Glutamatergic neuron (in vitro differentiated cells): ENCODE data around the gene HLA-C. TPM values are rescaled to one million over a fixed set of nuclear protein-coding genes. Genes with fewer than 3 reads are reported as not detected.
"Not testable (repeated sequence)": the region's sequence is repeated elsewhere in the genome, so short reads cannot be mapped to it uniquely, and the experiment has no call there.

Experiments used
- DNase-seq: peaks from one replicate; pipeline ENCODE4 v3.0.0; 2022
- H3K27ac Mint-ChIP-seq: one replicate; pipeline ENCODE4 v1.8.0; 2020; ENCODE audit warnings: mild to moderate bottlenecking, mixed read lengths, inconsistent platforms; ENCODE audit not compliant: unreplicated experiment
- H3K27me3 Mint-ChIP-seq: one replicate; pipeline ENCODE4 v1.8.0; 2020; ENCODE audit warnings: mild to moderate bottlenecking, moderate library complexity, mixed read lengths, inconsistent platforms; ENCODE audit not compliant: unreplicated experiment
- H3K36me3 Mint-ChIP-seq: one replicate; pipeline ENCODE4 v1.8.0; 2020; ENCODE audit warnings: mild to moderate bottlenecking, mixed read lengths, inconsistent platforms; ENCODE audit not compliant: unreplicated experiment
- H3K4me1 Mint-ChIP-seq: one replicate; pipeline ENCODE4 v1.8.0; 2020; ENCODE audit warnings: mild to moderate bottlenecking, low read depth, mixed read lengths, inconsistent platforms; ENCODE audit not compliant: unreplicated experiment
- H3K4me3 Mint-ChIP-seq: one replicate; pipeline ENCODE4 v1.8.0; 2020; ENCODE audit warnings: mild to moderate bottlenecking, mixed read lengths, inconsistent platforms; ENCODE audit not compliant: unreplicated experiment
- H3K9me3 Mint-ChIP-seq: one replicate; pipeline ENCODE4 v1.8.0; 2020; ENCODE audit warnings: mild to moderate bottlenecking, moderate library complexity, mixed read lengths, inconsistent platforms; ENCODE audit not compliant: unreplicated experiment
- total RNA-seq: library from RNA; stranded (reverse); fragmentation: NEBNext Ultra II Directional; extraction: Animal tissue kit (Norgen Biotek cat#: 25700); gene quantifications from one replicate; pipeline ENCODE4 v1.2.1, GENCODE V29; 2021; ENCODE audit not compliant: unreplicated experiment
- TF ChIP-seq, protein P1 (sequence below): fragments of 200-600 bp; sonication (generic); IDR thresholded peaks from one replicate; pipeline ENCODE4 v1.5.0; 2021; ENCODE audit not compliant: partially characterized antibody, unreplicated experiment

The HLA-C gene
- total RNA-seq, 1 donor from 2014 or later, result 13.7 TPM

DNA sequence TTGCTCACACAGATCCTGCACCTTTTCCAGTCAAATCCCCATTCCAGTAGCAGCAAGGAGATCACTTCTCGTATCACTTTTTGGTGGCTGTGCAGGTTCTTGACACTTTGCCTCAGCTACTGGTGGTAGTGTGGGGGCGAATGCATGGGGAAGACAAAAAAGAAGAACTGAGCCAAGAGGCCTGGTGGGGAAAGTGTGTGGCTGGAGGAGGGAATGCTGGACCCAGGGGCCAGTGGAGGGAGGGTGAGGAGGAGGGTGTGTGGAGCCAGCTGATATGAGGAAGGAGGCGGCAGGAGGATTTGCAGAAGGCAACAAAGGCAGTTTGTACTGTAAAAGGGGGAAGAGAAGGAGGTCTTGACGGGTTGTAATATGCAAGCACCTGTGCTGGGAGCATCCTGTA, 15.7 kb upstream of the HLA-C start:
- Mint-ChIP-seq H3K27ac (no peak overlapping the region), H3K27me3 (peaks cover 1% of the 10 kb centered on the region), H3K4me3 (no peak overlapping the region), H3K36me3 (no peaks in the 10 kb centered on the region), H3K4me1 (no peaks in the 10 kb centered on the region), H3K9me3 (no peaks in the 10 kb centered on the region)
- DNase-seq, result no peak
- TF ChIP-seq, protein P1, sequence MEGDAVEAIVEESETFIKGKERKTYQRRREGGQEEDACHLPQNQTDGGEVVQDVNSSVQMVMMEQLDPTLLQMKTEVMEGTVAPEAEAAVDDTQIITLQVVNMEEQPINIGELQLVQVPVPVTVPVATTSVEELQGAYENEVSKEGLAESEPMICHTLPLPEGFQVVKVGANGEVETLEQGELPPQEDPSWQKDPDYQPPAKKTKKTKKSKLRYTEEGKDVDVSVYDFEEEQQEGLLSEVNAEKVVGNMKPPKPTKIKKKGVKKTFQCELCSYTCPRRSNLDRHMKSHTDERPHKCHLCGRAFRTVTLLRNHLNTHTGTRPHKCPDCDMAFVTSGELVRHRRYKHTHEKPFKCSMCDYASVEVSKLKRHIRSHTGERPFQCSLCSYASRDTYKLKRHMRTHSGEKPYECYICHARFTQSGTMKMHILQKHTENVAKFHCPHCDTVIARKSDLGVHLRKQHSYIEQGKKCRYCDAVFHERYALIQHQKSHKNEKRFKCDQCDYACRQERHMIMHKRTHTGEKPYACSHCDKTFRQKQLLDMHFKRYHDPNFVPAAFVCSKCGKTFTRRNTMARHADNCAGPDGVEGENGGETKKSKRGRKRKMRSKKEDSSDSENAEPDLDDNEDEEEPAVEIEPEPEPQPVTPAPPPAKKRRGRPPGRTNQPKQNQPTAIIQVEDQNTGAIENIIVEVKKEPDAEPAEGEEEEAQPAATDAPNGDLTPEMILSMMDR, result no peak

DNA sequence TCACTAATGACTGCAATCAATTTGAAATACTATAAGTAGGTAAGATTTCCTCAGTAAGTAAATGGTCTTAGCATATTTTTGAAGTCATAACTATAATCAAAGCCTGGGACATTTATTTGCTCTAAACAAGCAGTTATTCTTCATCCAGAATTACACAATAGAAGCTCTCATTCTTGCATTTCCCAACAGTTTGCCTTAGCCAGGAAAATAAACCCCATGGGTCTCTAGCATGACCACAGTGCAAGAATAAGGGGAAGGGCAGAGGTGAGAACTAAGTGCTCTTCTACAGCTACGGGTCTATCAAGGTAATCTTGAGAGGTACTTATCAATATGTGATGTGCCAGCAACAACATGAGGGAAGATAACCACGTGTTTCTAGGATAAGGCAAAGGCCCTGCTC, 14.1 kb upstream of the HLA-C start:
- H3K4me1 Mint-ChIP-seq, result no peaks in the 10 kb centered on the region
- DNase-seq, result no peak
- peaks cover 1% of the 10 kb centered on the region for H3K27me3 Mint-ChIP-seq
- H3K27ac Mint-ChIP-seq, result no peak overlapping the region
- no peaks in the 10 kb centered on the region for H3K36me3 Mint-ChIP-seq
- H3K4me3 Mint-ChIP-seq, result no peak overlapping the region
- TF ChIP-seq, protein P1, result no peak
- no peaks in the 10 kb centered on the region for H3K9me3 Mint-ChIP-seq

DNA sequence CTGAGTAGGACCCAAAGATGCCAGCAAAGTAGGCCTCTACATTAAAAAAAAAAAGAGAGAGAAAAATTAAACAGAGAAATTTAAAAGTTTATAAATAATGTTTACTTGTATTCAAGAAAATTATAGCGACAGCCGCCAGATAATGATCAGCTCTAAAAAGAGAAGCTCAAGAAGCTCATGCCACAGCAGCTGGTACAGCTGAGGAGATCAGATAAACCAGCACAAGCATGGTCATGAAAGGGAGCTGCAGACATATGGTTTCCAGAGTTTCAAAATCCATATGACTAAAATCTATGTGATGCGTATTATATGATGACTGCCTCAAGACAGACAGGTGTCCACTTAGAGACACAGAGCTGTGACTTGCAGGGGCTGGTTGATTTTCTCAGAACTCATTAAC, 13.6 kb upstream of the HLA-C start:
- Mint-ChIP-seq H3K27me3 (peaks cover 1% of the 10 kb centered on the region), H3K9me3 (no peaks in the 10 kb centered on the region), H3K4me1 (no peaks in the 10 kb centered on the region), H3K36me3 (no peaks in the 10 kb centered on the region), H3K4me3 (no peak overlapping the region), H3K27ac (no peak overlapping the region)
- no peak for DNase-seq
- TF ChIP-seq, protein P1, result no peak

DNA sequence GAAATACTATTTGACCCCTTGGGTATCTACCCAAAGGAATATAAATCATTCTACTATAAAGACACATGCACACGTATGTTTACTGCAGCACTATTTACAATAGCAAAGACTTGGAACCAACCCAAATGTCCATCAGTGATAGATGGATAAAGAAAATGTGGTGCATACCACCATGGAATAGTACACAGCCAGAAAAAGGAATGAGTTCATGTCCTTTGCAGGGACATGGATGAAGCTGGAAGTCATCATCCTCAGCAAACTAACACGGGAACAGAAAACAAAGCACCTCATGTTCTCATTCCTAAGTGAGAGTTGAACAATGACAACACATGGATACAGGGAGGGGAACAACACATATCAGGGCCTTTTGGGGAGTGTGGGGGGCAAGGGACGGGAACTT, 7.8 kb upstream of the HLA-C start:
- not testable (repeated sequence) for H3K9me3 Mint-ChIP-seq, H3K27me3 Mint-ChIP-seq, H3K4me3 Mint-ChIP-seq, H3K4me1 Mint-ChIP-seq, DNase-seq, H3K27ac Mint-ChIP-seq, H3K36me3 Mint-ChIP-seq

DNA sequence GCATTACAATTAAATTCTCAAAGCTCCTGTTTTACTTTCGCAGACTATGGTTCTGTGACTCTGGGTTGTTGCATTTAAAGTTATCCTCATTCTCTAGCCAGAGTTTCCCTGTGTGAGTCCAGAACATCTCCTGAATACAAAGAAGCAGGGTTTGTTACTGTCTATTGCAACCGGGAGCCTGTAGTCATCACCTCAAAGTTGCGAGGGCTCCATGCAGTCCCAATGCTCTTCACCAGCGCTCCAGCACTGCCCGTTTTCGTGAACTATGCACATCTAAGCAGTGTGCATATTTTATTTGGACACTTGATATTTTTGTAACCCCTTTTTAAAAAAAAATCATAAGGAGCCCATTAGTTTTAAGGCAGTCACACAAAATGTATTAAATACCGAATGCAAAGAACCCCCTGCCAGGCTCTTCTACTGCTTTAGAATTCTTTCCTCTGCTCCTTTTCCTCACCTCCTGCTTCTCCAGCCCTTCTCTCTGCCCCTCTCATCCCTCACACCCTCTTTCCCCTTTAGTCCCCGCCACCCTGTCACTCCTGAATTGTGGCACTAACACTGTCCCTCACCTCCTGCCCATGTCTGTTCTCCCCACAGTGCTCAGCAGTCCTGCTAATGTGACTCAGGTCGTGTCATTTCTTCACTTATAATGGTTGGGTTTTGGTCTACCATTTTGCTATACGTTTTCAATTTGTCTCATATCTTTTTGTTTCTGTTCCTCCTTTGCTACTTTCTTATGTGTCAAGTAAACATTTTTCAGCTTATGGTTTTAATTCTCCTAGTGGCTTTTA, 1.1 kb upstream of the HLA-C start:
- DNase-seq, result no peak
- Mint-ChIP-seq H3K27me3 (peaks cover 5% of the 10 kb centered on the region), H3K4me1 (no peaks in the 10 kb centered on the region), H3K9me3 (peaks cover 3% of the 10 kb centered on the region), H3K27ac (no peak overlapping the region), H3K36me3 (no peaks in the 10 kb centered on the region), H3K4me3 (peak overlapping the region; percentile 56)
- TF ChIP-seq, protein P1, result no peak
